Activated CD8-positive, alpha-beta memory T cell treated with anti-CD3 and anti-CD28 coated beads for 24 hours (primary cell): ENCODE measurements around the gene ALKBH6.
A peak's percentile ranks its signal among the peaks of the same experiment; 100 is the strongest.

Source experiments
- DNase-seq: peaks from one replicate; pipeline ENCODE4 v3.0.0-alpha.2; 2020

The ALKBH6 gene

GRCh38 chr19:36030264-36031148, 16.5 kb upstream of the ALKBH6 start:
- no peak for DNase-seq

DNA sequence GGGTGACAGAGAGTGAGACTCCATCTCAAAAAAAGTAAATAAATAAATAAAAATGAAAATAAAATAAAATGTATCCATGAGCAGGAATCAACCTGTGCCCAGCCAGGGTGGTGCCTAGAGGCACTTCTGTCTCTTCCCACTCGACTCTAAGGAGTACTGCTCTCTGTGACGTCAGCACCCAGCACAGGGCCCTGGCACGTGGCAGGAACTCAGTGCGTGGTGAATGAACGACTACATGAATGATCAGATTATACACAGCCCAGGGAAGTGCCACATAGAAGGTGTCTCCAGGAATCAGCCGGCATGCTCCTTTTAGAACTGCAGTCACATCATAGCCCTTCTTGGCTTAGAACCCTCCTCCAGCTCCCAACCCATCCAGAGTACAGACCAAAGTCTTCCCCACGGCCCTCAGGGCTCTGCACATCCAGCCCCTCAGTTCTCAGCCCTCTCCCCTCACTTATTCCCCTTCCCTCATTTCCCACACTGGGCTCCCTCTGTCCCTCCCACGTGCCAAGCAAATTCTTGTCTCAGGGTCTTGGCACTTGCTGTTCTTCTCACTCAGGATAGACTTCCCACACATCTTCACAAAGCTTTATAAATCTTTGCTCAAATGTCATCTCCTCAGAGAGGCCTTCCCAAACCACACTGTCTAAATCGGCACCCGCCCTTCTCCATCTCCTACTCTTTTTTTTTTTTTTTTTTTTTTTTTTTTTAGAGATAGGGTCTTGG, 14.5 kb upstream of the ALKBH6 start:
- no peak for DNase-seq

DNA sequence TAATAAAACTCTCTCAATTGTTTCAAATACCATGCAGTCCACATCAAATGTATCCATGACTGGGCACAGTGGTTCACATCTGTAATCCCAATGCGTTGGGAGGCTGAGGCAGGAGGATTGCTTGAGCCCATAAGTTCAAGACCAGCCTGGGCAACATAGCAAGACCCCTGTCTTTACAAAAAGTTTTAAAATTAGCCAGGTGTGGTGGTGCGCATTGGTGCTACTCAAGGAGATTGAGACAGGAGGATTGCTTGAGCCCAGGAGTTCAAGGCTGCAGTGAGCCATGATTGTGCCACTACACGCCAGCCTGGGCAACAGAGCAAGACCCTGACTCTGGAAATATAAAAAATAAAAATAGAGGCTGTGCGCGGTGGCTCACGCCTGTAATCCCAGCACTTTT, 13.7 kb upstream of the ALKBH6 start:
- no peak for DNase-seq

- no peak for DNase-seq
Measured at GRCh38 chr19:36026091-36026876, 12.3 kb upstream of the ALKBH6 start.

GRCh38 chr19:36025541-36025940, 11.5 kb upstream of the ALKBH6 start:
- no peak for DNase-seq

DNA sequence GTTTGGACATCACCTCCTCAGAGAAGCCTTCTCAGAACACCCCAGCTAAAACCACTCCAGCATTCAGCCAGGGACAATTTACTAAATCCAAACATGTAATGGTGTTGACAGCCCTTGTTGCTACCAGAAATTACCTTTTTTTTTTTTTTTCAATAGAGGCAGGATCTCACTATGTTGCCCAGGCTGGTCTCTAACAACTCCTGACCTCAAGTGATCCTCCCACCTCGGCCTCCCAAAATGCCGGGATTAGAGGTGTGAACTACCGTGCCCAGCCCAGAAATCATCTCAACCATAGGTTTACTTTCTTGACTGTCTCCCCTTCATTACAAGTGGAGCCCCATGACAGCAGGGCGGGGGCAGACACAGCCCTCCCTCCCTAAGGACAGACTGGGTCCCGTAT, 9.4 kb upstream of the ALKBH6 start:
- DNase-seq, result no peak

GRCh38 chr19:36019061-36019670, 5.2 kb upstream of the ALKBH6 start:
- no peak for DNase-seq

DNA sequence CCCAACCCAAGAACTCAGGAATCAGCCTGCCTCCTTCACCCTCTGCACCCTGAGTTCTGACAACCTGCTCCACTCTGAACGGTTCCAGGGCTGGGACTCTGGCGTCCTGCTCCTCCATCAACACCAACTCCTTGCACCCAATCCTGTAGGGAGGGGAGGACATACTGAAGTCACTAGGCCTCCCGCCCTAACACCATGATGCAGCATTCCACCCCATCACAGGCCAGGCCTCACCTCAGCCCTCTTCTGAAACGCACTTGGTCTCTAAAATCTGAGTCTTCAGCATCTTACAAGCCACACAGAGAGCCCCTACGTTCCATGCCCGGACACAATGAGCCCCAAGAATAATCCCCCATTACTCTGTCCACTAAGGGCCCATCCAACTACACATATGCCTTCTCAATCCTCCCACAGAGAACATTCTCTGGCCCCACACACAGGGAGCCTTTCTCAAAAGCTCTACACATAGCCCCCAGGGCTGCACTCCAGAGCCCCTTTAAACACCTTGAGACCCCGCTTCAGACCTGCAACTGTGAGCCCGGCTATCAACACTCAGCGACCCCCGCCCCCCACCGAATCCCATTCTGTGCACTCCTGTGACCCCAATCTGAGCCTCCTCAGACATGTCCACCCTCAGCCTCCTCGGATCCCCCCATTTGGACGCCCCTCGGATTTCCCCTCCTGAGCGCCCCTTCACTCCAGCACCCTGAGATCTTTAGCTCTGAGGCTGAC, 567 bp downstream of the ALKBH6 start:
- DNase-seq, result no peak

DNA sequence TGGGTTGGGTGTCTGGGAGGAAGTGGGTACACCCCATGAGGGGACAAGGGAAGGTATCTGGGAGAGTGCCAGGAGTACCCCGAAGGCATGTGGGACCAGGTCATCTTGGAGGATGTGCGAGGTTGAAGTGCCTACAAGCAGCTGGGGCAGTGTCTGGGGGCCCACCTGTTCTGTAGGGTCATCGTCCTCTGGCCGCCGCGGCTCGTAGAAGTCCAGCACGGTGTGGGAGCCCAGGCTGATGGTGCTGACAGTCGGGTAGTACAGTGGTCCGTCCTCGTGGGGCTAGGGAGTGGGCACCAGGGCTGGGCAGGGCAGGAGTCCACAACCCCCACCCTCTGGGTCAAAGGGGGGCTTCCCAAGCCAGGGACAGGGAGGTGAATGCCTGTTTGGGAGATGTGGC, 3.6 kb downstream of the ALKBH6 start:
- no peak for DNase-seq

DNA sequence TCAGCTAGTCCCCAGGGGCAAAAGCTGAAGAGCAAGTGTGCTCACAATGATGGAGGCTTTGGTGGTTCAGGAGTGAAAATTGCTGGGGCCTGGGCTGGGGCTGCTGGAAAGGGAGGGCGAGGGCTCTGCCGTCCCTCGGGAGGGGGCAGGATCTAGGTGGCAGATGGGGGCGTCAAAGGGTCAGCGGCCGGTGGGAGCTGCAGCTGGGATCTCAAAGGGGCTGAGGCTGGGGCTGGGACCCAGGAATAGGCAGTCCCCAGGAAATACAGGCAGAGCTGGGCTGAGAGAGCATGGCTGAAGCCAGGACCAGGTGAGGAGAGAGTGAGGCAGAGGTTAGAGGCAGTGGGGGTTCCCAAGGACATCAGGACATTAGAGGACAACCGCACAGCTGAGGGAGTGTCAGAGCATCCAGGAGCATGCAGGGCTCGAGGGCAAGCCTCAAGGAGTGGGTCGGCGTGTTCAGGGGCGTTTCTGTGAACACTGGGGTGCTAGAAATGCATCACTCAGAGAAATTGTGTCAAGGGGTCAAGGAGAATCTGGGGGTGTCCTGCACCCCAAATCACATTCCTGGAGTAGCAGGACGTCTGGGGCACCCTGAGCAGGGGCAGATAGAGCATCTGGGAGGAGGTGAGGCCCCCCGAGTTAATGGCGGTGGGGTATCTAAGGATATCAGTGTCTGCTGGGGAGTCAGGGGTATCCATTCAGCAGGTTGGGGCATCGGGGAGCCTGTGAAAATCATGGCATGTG, 4.2 kb downstream of the ALKBH6 start:
- DNase-seq, result no peak

DNA sequence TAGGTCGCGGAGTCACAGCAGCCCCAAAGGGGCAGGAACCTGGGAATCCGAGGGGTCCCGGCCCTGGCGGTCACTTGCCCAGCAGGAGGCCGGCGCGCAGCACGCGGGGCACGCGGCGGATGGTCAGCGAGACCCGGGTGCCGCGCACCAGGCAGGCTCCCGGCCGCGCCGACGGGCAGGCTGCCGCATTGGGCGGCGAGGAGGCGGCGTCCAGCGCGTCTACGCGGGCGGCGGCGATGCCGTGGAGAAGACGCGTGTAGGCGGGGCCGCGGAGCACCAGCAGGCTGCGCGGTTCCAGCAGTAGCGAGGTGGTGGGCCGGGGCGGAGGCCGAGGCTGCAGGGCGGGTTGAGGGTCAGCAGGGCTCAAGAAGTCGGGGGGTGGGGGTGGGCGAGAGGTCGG, 4.8 kb downstream of the ALKBH6 start:
- DNase-seq, result peak; percentile 75

DNA sequence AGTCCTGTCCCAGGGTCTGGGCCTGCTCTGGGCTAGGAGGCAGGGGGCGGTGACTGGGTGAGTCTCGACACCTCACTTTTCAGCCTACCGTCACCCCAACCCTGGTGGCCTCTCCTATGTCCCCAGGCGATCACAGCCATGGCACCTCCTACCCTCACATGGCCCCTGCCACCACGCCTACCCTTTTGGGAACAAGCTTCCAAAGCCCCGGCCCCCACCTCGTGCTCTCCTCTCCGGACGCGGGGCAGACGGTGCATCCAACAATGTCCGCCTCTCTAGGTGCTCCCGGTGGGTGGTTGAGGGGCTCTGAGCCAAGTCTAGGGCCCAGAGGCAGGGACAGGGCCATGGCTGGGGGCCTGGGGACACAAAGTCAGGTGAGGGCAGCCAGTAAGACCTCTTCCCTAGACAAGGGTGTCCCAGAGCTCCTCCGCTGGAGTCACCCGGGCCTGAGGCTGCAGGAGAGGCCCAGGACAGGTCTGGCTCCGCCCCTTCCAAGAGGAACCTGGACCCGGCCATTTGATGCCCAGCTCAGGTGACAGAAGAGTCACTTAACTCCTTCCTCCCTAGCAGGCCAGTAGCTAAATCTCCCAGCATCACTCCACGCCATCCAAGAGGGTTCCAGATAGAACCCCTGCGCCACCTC, 5.6 kb downstream of the ALKBH6 start, which contains the start of gene SYNE4:
Gene SYNE4, minus strand, starts transcription at position 478 of the 643 bp plus-strand sequence. Its CDS starts 132 bp downstream, at position 346.
- no peak for DNase-seq

- DNase-seq, result no peak
Measured at GRCh38 chr19:36006955-36007354, 7.1 kb downstream of the ALKBH6 start.

- DNase-seq, result no peak
Measured at GRCh38 chr19:36003284-36003683, 10.7 kb downstream of the ALKBH6 start.

GRCh38 chr19:36001605-36002004, 12.4 kb downstream of the ALKBH6 start:
- DNase-seq, result no peak

DNA sequence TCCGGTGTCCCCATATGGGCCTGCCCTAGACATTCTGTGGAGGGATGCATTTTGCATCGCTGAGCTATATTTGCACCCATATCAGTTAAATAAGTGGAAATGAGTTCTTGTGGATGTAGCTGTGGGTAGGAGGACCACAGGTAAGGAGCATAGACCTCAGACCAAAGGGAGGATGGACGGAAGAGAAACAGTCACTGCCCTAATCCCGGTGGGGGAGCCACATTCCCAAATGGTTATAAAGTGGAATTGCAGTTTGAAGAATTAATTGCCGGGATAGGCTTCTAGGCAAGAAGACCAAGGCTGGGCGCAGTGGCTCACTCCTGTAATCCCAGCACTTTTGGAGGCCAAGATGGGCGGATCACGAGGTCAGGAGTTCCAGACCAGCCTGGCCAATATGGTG, 17.2 kb downstream of the ALKBH6 start:
- no peak for DNase-seq

DNA sequence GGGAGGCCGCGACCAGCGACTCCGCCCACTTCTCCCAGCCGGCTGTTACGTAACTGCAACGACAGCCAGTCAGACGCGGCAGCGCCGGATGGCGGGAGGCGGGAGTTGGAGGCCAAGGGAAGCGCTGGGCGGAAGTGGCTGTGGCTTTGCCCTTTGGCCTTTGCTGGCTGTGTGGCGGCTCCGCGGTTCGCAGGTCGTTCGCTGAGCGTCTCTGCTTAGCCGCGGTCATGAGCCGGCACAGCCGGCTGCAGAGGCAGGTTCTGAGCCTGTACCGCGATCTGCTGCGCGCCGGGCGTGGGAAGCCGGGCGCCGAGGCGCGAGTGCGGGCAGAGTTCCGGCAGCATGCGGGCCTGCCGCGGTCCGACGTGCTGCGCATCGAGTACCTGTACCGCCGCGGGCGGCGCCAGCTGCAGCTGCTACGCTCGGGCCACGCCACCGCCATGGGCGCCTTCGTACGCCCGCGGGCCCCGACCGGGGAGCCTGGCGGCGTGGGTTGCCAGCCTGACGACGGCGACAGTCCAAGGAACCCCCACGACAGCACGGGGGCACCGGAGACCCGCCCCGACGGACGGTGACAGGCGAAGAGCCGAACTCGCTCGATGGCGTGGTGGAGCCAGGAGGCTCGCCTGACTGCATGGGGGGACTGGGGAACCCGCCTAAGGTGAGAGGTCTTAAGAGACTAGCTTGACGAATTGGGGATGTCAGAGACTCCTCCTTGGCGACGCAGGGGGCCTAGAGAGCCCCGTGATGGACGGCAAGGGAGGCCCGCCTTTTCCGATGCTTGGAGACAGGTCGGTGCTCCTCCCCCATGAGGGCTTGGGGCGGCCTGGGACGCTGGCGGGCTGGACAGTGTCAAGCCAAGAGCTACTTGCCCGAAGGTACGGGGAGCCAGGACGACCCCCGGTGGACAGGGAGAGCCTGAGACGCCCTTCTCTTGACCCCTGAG, 18.7 kb downstream of the ALKBH6 start, which contains the start of gene SDHAF1:
Gene SDHAF1, plus strand, starts transcription at position 141 of the 946 bp plus-strand sequence. Its CDS starts 87 bp downstream, at position 228.
- DNase-seq, result peak; percentile 97

GRCh38 chr19:35993923-35994598, 20.0 kb downstream of the ALKBH6 start:
- peak; percentile 62 for DNase-seq
